HG03378 (cell line): Measurements from ENCODE around the gene C14orf119.

Experiments
- ATAC-seq: cut with Tn5 transposase; IDR thresholded peaks from one replicate; pipeline ENCODE4 v1.9.1; 2021; ENCODE audit warnings: mild to moderate bottlenecking, moderate library complexity; ENCODE audit not compliant: unreplicated experiment

C14orf119 gene

DNA sequence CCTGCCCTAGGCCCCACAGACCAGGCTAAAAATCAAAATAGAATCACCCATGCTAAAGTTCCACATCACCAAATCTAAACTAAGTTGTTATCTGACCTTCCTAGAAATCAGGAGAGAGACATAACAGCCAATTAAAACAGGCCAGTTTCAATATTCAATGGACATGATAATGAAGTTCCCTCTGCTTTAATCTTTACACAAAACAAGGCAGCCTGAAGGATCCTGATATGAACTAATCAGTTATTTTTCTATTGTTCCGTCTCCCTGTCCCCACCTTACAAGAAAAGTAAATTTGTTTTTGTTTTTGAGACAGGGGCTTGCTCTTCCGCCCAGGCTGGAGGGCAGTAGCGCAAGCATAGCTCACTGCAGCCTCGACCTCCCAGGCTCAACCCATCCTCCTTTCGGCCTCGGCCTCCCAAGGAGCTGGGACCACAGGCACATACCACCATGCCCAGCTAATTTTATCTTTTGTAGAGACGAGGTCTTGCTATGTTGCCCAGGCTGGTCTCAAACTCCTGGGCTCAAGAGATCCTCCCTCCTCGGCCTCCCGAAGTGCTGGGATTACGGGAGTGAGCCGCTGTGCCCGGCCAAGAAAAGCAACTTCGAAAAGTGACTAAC, 29.1 kb downstream of the C14orf119 start:
- ATAC-seq, result no peak

DNA sequence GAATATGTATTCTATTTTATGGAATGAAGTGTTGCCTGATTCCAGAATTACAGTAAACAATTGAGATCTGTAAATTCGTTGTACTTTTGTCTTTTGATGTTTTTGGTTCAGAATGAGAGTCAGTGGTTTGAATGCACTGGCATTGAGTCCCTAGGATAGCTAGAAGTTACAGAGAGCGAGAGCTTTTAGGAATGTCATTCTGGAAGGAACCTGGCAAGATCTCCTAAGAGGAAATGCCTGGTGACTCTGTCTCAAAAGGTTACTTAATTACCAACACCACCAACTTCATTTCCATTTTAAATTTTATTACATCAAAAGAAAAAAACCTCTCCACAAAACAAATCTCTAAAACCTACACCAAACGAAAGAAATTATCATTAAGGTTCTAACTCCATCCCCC, 29.7 kb downstream of the C14orf119 start:
- no peak for ATAC-seq

DNA sequence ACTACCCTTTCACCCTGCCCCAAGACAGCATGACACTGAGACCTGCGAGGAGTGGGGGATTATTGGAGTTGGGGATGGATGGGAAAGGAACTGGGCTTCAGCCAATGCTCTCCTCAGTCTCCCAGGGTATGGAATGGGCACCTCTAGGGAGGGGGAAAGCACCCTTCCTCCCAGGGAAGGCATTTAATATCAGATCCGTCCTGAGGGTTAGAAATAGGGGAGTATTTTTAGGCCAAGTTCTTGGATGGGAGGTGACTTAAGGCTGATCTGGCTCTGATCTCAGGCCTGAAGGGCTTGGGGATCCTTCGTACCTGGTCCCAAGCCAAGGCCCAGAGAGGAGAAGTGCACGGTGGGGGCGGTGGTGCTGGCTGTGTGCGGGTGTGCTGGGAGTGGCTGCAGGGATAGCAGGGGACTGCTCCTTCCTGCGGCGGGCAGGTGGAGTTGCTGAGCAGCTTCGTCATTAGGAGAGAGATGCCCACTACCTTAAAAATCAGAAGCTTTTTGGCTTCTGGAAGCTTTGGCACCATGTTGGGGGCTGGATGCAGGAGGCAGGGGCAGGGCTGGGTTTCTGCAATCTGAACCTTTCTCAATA, 30.7 kb downstream of the C14orf119 start:
- no peak for ATAC-seq

DNA sequence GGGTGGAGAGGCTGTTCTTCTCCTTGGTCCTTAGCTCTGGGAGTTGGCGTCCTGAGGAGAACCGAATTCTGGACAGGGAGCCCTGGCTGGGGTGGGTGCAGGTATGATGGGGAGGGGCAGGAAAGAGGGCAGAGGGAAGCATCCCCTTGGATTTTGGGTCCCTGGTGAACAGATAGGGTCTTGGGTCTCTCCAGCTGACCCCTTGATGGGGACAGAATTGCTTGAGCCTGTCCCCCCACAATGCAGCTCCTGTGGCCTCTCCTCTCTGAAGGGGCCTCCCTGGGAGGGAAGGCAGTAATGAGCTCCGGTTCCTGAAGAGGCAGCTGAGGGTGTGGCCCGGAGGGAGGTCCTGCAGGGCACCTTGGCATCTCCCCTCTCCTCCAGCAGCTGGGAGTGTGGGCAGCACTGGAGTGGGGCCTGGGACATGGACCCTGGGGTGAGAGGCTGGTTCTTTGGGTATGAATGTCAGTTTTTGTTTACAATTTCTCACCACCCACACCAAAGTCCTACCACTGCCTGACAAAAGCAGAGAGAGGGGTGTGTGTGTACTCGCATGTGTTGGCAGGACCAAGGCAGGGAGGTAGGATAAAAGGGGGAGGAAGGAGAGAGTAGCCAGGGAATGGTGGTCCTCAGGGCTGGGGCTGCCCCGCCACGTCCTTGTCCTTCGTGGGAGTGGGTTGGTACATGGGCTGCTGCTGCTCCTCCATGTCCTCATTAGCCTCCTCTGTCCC, 31.4 kb downstream of the C14orf119 start:
- no peak for ATAC-seq

DNA sequence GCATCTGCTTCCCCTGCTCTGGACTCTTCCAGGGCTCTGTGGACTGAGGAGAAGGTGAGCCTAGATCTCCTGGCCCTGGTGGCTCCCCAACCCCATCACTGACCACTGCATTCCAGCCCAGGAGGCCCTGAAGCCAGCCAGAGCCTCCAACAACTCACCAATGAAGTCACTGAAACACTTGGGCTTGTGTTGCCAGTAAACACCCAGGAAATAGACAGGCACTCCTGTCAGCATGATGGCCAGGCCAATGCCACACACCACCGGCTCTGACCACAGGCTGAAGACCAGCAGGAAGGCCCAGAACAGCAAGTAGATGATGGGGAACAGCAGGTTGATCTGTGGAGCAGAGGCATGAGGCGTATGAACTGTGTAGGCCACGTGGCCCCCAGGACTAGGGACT, 32.6 kb downstream of the C14orf119 start:
- ATAC-seq, result no peak

DNA sequence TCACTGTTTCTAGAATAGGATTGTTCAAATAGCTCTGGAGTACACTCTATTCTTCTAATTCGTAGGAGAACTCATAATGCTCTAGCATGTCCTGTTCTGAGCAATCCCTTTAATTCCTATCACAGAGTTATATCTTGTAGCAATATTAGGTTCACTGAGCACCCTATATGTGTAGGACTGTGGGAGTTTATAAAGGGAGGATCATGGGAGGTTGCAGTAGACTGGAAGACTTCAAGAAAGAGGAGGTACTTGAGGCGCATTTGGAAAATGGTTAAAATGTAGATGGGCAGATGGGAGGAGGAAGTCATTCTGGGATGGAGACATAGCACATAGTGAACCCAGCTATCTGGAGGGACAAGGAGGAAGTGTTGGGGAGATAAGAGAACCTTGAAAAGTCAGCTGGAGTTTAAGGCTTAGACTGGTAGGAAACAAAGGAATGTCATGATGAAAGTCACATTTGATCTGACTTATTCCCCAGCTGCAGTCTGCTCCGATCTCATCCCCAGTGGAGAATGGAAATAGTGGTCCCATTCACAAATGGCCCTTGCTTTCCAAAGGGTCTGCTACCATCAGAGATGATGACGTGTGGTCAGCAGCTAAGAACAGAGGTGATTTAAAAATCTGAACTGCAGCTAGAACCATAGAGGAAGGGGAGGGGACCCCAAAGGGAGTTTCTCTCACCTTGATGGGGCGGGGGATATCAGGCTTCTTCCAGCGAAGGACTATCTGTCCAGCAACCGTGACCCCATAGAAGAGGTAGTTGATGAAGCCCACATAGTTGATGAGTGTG, 33.9 kb downstream of the C14orf119 start:
- ATAC-seq, result no peak

DNA sequence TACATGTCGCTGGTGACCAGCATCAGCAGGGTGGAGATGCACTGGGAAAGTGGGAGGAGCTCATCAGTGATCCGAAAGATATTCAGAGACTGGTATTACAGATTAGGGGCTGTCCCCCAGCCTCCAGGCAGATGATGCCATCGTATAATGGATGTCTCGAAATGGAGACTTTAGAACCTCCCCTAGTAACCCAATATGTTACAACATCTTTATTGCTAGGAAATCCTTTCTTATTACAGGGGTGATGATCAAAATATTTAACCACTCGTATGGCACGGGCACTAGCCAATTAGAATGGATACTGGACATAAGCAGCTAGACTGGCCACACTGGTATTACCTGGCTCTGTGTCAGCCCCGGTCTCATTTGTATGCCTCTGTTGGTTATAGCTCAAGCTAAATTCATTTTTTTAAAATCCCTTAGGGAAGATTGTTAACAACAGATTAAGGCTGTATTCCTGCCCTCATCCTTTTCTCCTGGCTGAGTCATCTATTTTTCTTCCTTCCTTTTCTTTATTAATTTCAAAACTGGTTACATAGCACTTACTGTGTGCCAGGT, 34.5 kb downstream of the C14orf119 start:
- ATAC-seq, result no peak

DNA sequence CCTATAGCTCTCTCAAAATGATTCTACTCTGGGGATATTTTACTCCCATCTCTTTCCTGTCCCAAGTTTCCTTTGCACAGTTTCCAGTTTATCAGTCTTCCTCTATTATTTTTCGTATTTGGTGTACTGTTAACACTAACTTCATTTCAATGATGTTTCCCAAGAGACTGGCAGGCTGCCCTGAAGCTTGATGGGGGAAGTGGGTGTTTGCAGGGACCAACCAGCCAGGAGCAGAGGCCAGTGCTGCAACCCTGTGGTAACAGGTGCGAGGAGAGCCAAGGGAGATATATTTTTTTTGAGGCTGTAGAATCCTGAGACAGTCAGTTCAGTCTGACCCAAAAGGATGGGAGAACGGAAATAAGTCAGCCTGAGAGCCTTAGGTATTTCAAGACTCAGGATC, 35.6 kb downstream of the C14orf119 start:
- no peak for ATAC-seq

DNA sequence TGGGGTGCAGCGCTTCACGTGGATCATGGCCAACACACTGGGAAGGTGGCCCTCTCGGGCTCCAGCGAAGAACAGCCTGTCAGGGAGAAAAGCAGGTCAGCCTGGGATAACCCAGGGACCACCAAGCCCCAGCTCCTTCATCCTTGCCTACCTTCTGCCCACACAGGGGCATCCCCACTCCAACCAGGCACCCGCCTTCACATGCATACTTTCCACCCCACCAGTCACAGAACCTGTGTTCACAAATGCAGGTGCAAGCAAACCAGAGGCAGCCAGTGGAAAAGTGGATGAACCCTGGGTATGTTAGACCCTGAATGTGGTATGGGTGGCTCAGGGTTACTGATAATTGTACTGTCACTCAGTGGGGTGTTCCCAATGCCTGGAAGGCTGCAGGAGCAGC, 36.2 kb downstream of the C14orf119 start:
- no peak for ATAC-seq

DNA sequence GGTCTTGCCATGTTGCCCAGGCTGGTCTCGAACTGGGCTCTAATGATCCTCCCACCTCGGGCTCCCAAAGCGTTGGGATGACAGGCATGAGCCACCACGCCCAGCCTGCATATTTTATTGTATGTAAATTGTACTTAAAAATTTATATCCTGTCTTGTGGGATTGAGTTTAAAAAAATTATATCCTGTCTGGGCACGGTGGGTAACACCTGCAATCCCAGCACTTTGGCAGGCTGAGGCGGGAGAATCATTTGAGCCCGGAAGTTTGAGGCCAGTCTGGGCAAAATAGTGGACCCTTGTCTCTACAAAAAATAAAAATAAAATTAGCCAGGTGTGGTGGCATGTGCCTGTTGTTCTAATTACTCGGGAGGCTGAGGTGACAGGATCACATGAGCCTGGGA, 37.7 kb downstream of the C14orf119 start:
- ATAC-seq, result no peak

DNA sequence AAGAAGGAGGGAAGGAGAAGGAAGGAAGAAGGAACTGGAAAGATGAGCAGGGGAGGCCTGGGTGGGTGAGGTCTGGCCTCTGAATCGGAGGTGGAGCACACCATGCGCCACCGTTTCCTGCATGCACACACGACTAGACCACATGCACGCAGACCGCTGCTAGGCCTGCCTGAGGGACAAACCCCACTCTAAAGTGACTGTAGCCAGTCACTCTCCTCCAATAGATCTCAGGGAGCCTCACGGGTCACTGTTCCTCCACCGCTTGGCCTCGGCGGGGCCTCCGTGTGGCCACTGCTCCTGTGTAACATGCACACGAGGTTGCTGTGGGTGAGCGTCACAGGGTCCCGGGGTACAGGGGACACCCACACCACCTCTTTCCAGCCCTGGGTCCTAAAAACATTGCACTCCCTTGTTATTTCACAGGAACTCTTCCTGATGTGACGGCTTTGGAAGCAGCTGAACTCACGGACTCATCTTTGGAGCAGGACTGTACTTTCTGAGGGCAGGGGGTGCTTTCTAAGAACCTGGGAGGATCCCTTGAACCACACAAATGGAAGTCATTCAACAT, 41.3 kb downstream of the C14orf119 start:
- no peak for ATAC-seq

DNA sequence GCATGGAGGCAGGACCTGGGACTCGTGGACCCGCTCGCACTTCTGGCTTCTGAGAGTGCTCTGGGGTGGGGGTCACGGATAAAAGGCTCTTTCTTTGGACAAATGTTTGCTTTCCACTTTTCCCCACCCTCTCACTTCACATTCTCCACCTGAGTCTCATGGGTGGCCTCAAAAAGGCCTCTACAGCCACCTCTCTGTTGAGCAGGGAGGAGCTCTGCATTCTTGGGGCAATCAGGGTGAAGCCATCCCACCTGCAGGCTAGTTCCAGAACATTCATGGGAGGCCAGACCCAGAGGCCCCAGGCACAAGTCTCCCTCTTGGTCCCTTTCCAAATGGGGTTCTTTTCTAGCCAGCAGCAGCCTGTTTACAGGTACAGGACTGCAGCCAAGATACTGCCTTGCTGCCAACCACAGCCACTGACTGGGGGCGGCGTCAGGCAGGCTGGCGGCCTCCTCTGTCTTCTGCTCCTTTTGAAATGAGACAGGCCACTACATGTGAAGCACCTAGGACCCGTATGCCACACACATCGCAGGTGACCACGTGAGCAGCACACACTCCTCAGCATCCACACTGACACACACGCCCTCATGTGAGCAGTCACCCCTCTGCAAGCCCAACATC, 42.0 kb downstream of the C14orf119 start:
- no peak for ATAC-seq

DNA sequence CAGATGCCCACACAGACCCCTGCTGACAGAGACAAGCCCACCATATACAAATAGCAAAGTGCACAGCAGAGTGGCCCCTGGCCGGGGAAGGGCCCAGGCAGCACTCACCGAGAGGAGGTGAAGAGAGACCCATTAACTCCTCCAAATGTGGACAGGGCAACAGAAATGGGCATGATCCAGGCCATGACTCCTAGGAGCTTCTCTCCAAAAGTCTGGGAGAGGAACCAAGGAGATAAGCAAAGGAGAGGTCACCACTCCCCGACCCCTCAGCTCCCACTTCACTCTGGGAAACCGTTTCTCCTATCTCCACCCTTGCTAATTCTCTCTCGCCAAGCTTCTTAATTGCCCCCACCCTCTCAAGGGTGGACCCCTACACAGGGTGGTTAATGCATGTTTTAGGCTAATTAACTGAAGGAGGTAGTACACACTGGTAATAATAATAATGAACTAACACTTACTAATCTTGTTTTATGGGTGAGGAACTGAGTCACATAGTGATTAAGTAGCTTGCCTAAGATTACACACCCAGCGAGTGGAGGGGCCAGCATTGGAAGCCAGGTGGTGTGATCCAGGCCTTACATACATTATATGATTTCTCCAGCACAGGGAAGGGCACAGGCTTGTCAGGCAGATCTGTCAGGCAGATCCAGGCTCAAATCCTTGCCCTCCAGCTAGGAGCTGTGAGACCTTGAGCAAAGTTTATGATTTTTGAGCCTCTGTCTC, 42.7 kb downstream of the C14orf119 start:
- ATAC-seq, result no peak

DNA sequence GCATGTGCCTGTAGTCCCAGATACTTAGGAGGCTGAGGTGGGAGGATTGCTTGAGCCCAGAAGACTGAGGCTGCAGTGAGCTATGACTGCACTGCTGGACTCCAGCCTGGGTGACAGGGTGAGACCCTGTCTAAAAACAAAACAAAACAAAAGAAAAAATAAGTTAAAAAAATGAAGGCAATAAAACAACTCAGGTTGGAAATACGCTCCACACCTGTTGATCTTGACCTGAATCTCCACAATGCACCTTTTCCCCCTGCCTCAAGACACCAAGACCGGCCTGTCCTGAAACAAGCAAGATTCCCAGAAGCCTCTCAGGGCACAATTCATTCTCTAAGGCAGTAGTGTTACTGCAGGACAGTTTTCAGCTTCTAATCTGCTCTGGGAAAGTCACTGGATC, 44.6 kb downstream of the C14orf119 start:
- no peak for ATAC-seq

DNA sequence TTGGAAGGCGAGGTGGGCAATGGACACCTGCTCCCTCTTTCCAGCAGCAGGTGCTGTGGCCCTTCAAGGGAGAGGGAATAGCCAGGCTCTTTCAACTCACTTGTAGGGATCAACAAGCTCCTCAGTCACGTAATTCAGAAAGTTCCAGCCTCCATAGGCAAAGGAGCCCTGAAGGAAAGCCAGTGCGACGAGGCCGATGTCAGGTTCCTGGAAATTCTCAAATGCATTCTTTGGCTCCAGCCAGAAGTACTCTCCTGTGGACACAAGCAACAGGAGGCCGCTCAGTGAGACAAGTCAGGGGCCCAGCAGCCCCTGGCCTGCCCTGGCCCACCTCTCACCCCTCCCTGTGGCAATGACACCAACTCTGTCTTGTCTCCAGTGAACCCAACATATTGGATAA, 45.1 kb downstream of the C14orf119 start:
- no peak for ATAC-seq

DNA sequence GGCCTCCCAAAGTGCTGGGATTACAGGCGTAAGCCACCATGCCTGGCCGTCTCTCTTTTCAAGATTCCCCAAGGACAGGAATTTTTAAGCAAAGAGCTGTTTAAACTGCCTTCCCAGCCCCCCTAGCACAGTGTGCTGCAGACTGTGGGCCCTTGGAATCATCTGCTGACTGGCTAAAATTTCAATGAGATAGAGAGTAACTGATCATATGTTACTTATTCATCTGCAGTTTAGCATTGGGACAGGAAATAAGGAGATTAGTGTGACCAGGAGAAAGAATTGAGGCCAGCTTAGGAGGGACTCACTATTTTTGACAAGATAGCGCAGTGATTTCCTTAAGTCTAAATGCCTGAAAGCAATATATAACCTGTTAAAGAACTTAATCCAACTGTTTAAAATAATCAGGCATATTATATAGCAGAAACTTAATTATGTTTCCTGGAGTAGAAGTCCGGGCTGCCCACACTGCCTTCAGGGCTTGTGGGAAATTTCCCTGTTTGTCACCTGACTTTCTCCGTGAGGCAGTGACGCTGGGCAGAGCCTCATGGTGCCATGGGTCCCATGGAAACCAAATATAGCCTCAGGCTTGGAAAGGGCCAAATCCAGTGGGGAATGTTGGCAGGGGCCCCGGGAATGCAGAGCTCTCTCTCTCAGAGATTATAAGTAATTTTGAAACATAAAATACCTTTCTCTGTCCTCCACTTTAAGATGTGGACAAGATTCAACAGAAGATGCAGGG, 46.6 kb downstream of the C14orf119 start:
- no peak for ATAC-seq

DNA sequence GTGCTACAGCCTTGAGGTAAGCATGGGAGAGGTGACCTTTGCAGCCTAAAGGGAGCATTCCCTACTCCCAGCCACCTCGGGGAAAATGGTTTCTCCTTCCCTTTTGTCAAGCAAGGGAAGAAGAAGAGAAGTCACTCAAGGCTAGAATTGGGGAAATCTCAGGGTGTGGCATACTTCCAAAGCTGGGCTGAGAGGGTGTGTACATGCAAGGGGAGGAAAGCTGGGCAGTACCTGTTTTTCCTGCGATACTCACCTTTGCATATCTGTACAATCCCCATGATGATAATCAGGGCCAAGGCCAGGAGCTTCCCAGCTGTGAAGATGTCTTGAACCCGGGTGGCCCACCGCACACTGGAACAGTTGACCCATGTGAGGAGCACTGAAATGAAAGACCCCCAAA, 47.5 kb downstream of the C14orf119 start:
- no peak for ATAC-seq

DNA sequence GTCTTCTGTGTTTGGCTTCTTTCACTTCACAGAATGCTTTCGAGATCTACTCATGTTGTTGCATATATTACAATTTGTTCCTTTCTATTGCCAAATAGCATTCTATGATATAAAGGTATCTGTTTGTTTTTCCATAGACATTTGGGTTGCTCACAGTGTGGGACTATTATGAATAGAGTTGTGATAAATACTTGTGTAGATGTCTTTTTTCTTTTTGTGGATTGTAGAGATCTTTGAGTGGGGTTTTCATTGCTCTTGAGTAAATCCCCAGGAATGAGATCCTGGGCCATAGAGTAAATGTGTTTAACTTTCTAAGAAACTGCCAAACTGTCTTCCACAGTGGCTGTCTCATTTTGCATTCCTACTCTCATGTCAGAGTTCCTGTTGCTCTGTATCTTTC, 48.6 kb downstream of the C14orf119 start:
- no peak for ATAC-seq

DNA sequence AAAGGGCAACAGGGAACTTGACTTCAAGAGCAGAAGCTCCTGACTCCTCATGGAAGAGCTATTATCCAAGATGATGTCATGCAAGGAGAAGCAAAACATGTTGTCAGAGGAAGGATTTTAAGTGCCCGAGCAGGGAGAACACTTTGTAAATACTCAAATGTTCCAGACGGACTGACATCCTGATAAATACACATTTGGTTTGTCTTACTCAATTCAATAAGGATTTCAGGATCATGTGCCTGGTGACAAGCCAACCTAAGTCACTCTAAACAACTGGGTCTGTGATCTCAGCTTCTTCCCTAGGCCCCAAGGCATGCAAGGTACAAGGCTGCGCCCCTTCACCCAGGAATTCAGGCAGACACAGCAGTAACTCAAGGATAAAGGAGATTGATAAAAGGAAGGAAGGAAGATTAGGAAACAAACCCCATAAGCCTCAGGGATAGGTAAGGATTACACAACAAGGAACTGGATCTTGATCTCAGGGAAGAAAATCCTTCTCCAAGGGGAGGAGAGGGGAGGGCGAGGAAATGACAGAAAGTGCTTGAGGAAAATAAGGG, 50.6 kb downstream of the C14orf119 start:
- no peak for ATAC-seq
